Measurements from ENCODE around the gene SHC1. TPM values are rescaled to one million over a fixed set of nuclear protein-coding genes. Genes with fewer than 3 reads are reported as not detected.

Gene SHC1
- total RNA-seq, 4 donors from 2014 or later = 152 to 265 (median 171) TPM

DNA sequence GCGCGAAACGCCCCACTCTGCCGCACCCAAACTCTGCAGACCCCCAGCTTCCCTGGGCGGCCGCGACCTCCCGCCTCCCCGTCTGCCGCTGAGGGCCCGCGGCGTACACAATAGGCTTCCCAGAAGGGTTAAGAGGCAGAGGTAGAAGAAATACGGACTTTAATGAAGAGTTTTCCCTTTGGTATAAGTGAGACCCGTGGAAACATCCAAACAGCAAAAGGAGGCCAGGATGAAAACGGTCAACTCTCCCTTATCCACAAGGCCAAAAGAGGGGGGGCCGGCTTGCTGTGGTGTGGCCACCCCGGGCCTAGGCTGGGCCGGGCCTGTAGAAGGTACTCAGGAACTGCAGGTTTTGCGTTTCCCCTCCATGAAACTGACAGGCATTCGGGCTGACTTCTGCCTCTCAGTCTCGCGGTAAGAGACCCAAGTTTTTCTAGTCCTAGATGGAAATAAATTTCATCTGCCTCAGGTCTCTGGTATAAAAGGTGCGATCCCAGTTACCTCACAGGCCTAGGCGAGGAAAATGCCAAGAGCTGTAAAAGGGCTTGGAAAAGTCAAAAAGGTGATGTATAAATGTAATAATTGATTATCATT is 8.3 kb downstream of the SHC1 start:
- TF ChIP-seq, protein P1, sequence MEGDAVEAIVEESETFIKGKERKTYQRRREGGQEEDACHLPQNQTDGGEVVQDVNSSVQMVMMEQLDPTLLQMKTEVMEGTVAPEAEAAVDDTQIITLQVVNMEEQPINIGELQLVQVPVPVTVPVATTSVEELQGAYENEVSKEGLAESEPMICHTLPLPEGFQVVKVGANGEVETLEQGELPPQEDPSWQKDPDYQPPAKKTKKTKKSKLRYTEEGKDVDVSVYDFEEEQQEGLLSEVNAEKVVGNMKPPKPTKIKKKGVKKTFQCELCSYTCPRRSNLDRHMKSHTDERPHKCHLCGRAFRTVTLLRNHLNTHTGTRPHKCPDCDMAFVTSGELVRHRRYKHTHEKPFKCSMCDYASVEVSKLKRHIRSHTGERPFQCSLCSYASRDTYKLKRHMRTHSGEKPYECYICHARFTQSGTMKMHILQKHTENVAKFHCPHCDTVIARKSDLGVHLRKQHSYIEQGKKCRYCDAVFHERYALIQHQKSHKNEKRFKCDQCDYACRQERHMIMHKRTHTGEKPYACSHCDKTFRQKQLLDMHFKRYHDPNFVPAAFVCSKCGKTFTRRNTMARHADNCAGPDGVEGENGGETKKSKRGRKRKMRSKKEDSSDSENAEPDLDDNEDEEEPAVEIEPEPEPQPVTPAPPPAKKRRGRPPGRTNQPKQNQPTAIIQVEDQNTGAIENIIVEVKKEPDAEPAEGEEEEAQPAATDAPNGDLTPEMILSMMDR (IDR thresholded peaks at IDR 0.05) = no peak
- ATAC-seq (ENCODE audit: low FRiP score) = no peak
- no peak for DNase-seq (ENCODE audit: low spot score)

DNA sequence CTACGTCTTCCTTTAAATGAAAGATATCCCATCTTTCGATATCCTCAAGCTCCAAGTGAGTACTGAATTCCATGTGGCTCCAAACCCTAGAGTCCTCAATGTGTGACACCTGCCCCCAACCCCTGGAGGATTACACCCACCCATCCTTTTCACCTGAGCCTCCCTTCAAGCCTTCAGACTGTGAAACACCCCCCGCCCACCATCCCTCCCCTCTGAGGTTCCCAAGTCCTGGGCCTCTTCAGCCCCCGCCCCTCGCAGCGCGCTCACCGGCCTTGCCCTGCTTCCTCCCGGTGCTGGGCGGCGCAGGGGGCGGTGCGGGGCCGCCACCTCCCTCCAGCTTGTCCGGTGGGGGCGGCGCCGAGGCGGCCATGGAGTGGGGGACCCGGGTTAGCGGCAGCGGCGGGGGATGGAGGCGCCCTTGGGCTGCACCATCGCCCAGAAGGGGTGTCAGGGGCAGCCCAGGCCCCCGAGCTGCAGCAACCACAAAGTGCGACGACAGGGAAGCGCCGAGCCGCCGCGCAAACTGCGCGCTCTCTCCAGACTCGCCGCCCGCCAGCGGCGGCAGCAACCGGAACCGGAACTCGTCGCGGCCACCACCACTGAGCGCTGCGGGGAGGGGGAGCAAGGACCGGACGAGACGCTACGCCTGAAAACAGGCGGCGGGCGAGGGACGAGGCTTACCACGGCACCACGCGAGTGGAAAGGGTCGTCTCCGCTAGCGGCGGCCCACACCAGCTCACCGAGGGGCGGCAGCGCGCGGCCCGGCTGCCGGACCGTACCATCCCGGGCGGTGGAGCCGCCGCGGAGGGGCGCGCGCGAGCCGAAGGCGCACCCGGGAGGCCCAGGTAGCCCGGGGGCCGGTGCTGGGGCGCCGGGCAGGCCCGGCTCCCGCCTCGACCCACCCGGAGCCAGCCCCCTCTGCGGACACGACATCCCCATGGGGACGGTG is 9.1 kb downstream of the SHC1 start, which contains the start of gene PYGO2:
Gene PYGO2, minus strand, starts transcription at position 576 of the 949 bp plus-strand sequence. Its CDS starts 206 bp downstream, at position 370.
- TF ChIP-seq, protein P1 (IDR thresholded peaks at IDR 0.05) = no peak
- DNase-seq (ENCODE audit: low spot score) (peak; percentile 39), ATAC-seq (ENCODE audit: low FRiP score) (peak; percentile 87)

DNA sequence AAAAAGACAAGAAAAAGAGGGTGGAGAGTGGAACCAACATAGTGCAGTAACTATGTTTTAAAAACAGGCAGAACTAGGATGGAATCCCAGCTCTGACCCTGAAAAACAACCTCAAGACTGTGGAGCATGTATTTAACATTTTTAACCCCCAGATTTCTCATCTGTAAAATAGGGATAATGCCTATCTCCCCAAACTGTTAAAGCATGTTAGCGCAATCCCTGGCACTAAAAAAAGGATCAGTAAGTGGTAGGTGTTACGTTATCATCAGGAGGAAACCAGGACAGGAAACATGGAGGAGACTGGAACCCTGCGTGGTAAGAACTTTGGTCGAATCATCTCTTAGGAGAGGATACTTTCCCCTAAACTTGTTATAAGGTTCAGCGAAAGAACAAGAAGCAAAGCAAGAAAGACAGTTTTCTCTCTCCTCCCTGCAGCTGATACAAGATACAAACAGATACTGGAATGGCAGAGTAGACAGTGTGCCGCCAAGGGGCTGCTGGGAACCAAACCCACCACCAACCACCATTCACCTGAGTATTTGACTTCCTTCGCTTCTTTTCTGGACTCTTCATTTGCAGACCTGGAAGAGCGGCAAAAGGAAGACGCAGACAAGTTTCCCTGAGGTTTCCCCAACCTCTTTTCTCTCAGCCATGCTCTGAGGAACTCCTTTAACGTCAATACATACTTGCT is 10.0 kb downstream of the SHC1 start:
- ATAC-seq (ENCODE audit: low FRiP score) = no peak
- TF ChIP-seq, protein P1 (IDR thresholded peaks at IDR 0.05) = no peak
- no peak for DNase-seq (ENCODE audit: low spot score)

DNA sequence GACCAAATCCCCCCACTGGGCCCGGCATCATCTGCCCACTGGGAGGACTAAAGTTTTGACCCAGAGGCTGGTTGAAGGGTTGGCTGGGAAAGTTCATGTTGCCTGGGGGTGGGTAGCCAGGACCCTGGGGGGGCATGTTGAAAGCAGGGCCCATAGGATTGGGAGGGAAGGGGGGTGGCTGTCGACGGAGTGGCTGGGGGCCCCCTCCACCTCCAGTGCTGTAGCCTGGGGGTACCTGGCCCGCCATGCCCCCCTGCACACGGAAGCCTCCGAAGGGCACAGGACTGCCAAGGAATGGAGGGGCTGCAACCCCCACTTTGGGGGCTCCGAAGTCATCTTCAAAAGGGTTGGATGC is 11.1 kb downstream of the SHC1 start:
- TF ChIP-seq, protein P1 (IDR thresholded peaks at IDR 0.05) = no peak
- no peak for DNase-seq (ENCODE audit: low spot score)

DNA sequence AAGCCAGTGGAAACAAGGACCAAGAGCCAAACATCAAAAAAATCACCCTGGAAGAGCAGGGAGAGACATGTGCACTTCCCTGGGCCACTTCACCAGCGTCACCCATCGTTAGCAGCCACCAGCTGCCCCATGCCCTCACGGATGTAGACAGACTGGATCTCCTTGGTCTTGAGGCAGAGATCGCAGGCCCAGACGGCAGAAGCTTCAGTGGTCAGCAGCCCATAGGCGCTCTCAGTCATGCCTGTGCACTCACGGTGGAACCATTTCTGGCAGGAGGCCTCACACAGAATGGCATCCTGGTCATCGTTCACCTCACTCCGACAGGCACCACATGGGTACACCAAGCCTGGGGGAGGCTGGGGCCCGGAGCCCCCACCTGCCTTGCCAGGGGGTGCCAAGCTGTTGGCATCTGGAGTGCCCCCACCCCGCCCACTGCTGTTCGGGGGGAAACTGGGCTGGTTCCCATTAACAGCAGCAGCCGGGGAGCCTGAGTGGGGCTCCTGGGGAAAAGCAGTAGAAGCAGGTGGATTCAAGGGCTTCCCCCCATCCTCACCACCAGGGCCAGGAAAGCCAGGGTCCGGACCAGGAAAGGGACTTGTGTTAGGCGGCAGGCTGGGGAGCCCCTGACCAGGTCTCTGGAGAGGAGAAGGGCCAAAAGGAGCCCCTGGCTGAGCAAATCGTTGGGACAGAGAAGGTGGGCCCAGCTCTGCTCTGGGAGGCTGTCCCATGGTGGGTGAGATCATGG is 11.7 kb downstream of the SHC1 start:
- DNase-seq (ENCODE audit: low spot score) = no peak
- ATAC-seq (ENCODE audit: low FRiP score) = no peak
- TF ChIP-seq, protein P1 (IDR thresholded peaks at IDR 0.05) = no peak

More for the DNA sequence above, 11.1 kb downstream of the SHC1 start:
- ATAC-seq (ENCODE audit: low FRiP score) = no peak

DNA sequence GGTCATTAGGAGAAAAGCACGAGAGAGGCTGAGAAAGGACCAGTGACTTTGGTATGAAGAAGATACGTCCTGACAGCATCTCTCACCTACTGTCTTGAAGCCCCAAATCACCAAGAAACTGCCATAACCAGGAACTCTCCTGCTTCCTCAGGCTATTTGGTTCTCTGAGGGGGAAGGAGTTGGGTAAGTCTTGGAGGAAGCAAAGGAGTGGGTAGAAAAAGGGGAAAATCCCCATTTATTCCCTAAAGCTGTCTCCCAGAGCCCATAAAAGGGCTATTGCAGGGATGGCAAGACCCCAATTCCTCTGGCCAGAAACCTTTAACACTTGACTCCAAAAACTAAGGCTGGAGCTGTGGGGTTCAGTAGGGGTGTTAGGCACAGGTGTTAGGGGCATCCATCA is 12.5 kb downstream of the SHC1 start:
- ATAC-seq (ENCODE audit: low FRiP score) (no peak), DNase-seq (ENCODE audit: low spot score) (no peak)
- TF ChIP-seq, protein P1 (IDR thresholded peaks at IDR 0.05) = no peak
